Cardiac muscle cell (in vitro differentiated cells and primary cell): Measurements from ENCODE around the gene EGR1. TPM values are rescaled to one million over a fixed set of nuclear protein-coding genes. Genes with fewer than 3 reads are reported as not detected.

Source experiments
- DNase-seq, 2 donors: peaks; one replicate each; pipeline versions ENCODE4 v3.0.0 to v3.0.0-alpha.2; 2010 to 2017; ENCODE audit warnings: low read depth in 1 of 2, low spot score in 1 of 2
- H3K27ac ChIP-seq: fragments of 200-600 bp; sonication (generic); 2 replicates; pipeline ENCODE4 v1.5.1; 2016
- H3K27me3 ChIP-seq: fragments of 200-600 bp; sonication (generic); 2 replicates; pipeline ENCODE4 v1.6.0; 2016; ENCODE audit warnings: control low read depth
- H3K36me3 ChIP-seq: fragments of 200-600 bp; sonication (generic); 2 replicates; pipeline ENCODE4 v1.5.1; 2016; ENCODE audit warnings: control low read depth
- H3K4me1 ChIP-seq: fragments of 200-600 bp; sonication (generic); 2 replicates; pipeline ENCODE4 v1.8.1; 2017; ENCODE audit warnings: low read depth, mild to moderate bottlenecking, mixed run types
- H3K4me3 ChIP-seq: fragments of 200-600 bp; sonication (generic); 2 replicates; pipeline ENCODE4 v1.5.1; 2016; ENCODE audit warnings: mild to moderate bottlenecking
- H3K9me3 ChIP-seq: fragments of 200-600 bp; sonication (generic); 2 replicates; pipeline ENCODE4 v1.5.1; 2017; ENCODE audit warnings: low read depth, mild to moderate bottlenecking, control low read depth
- CTCF ChIP-seq: IDR thresholded peaks from 2 replicates; pipeline ENCODE4 v1.5.1; 2012; ENCODE audit warnings: low read depth, mild to moderate bottlenecking, low read length
- polyA plus RNA-seq: library from polyadenylated mRNA; unstranded; fragments of >200 nt; fragmentation: Nextera tagmentation; extraction: Ambion mirVana; gene quantifications from 2 replicates; pipeline ENCODE4 v1.2.1, GENCODE V29; 2016
- total RNA-seq: library from RNA; depleted of rRNA; stranded (reverse); fragments of >200 nt; gene quantifications from 2 replicates; pipeline ENCODE4 v1.2.3, GENCODE V29; 2016

EGR1 gene
- total and polyA plus RNA-seq, 2 experiments from 2014 or later: 13.9 to 30.5 TPM

- TF ChIP-seq CTCF: peak; percentile 1
- H3K4me3 ChIP-seq: no peak overlapping the region
- H3K9me3 ChIP-seq: no peaks in the 10 kb centered on the region
- no peak for DNase-seq
- no peaks in the 10 kb centered on the region for H3K36me3 ChIP-seq
- H3K27ac ChIP-seq: peak overlapping the region; percentile 58
- peaks cover 47% of the 10 kb centered on the region for H3K4me1 ChIP-seq
- no peaks in the 10 kb centered on the region for H3K27me3 ChIP-seq
Observed at GRCh38 chr5:138457531-138458275, 7.6 kb upstream of the EGR1 start.

GRCh38 chr5:138458384-138458783, 6.9 kb upstream of the EGR1 start:
- Histone ChIP-seq H3K36me3 (no peaks in the 10 kb centered on the region), H3K4me3 (no peak overlapping the region), H3K9me3 (no peaks in the 10 kb centered on the region), H3K27me3 (no peaks in the 10 kb centered on the region), H3K27ac (peak overlapping the region; percentile 58), H3K4me1 (peaks cover 49% of the 10 kb centered on the region)
- peak; percentile 58 to 69 for DNase-seq
- no peak for TF ChIP-seq CTCF

GRCh38 chr5:138458856-138459255, 6.4 kb upstream of the EGR1 start:
- no peaks in the 10 kb centered on the region for H3K9me3 ChIP-seq
- no peaks in the 10 kb centered on the region for H3K27me3 ChIP-seq
- H3K4me1 ChIP-seq: peaks cover 52% of the 10 kb centered on the region
- H3K27ac ChIP-seq: no peak overlapping the region
- DNase-seq: no peak
- no peak for TF ChIP-seq CTCF
- no peak overlapping the region for H3K4me3 ChIP-seq
- H3K36me3 ChIP-seq: no peaks in the 10 kb centered on the region

- Histone ChIP-seq H3K27me3 (no peaks in the 10 kb centered on the region), H3K4me1 (peaks cover 52% of the 10 kb centered on the region)
- no peak for DNase-seq
Observed at GRCh38 chr5:138459311-138459933, 5.9 kb upstream of the EGR1 start.

GRCh38 chr5:138460032-138460693, 5.1 kb upstream of the EGR1 start:
- Histone ChIP-seq H3K36me3 (no peaks in the 10 kb centered on the region), H3K4me3 (no peak overlapping the region), H3K9me3 (no peaks in the 10 kb centered on the region), H3K27me3 (no peaks in the 10 kb centered on the region), H3K27ac (peak overlapping the region; percentile 62), H3K4me1 (peaks cover 52% of the 10 kb centered on the region)
- TF ChIP-seq CTCF: no peak
- DNase-seq: no peak

More at GRCh38 chr5:138459311-138459933, 5.9 kb upstream of the EGR1 start:
- no peak for TF ChIP-seq CTCF
- no peaks in the 10 kb centered on the region for H3K9me3 ChIP-seq
- H3K4me3 ChIP-seq: no peak overlapping the region
- H3K36me3 ChIP-seq: no peaks in the 10 kb centered on the region
- H3K27ac ChIP-seq: peak overlapping the region; percentile 62
